Activated naive CD8-positive, alpha-beta T cell treated with anti-CD3 and anti-CD28 coated beads, Interleukin-2, amount 10 ng/mL, durations not matched to agents 7 days and 5 days (primary cell): ENCODE measurements around the gene GDPD5. TPM values are rescaled to one million over a fixed set of nuclear protein-coding genes. Genes with fewer than 3 reads are reported as not detected.
A peak's percentile ranks its signal among the peaks of the same experiment; 100 is the strongest.

Experiments
- ATAC-seq: fragments of 150-1000 bp; cut with Tn5 transposase; one replicate; pipeline ENCODE4 v1.10.0; 2021; ENCODE audit warnings: low read depth, moderate library complexity
- POLR2A ChIA-PET: fragments of 350-600 bp; sonication (Branson Sonifier 250); formaldehyde crosslinking; loops from one replicate; lab custom pipeline; 2021; ENCODE audit warnings: antibody characterized with exemption; lab: Charles Lee
- DNase-seq: peaks from one replicate; pipeline ENCODE4 v3.0.0; 2021
- H3K27ac Mint-ChIP-seq: one replicate; pipeline ENCODE4 v1.8.0; 2022; ENCODE audit warnings: mild to moderate bottlenecking, mixed read lengths
- H3K27me3 Mint-ChIP-seq: one replicate; pipeline ENCODE4 v1.8.0; 2022; ENCODE audit warnings: mild to moderate bottlenecking, moderate library complexity, mixed read lengths
- H3K36me3 Mint-ChIP-seq: one replicate; pipeline ENCODE4 v1.8.0; 2021; ENCODE audit warnings: mild to moderate bottlenecking, mixed read lengths
- H3K4me1 Mint-ChIP-seq: one replicate; pipeline ENCODE4 v1.8.0; 2021; ENCODE audit warnings: mixed read lengths
- H3K4me3 Mint-ChIP-seq: one replicate; pipeline ENCODE4 v1.8.0; 2022; ENCODE audit warnings: mild to moderate bottlenecking, moderate library complexity, mixed read lengths
- H3K9me3 Mint-ChIP-seq: one replicate; pipeline ENCODE4 v1.8.0; 2021; ENCODE audit warnings: mixed read lengths
- total RNA-seq, 2 experiments: library from RNA; stranded (reverse); gene quantifications; one replicate each; pipeline ENCODE4 v1.2.3, GENCODE V29; 2021

GDPD5 gene
- total RNA-seq, 2 experiments from 2014 or later, result 35.7 to 38.4 TPM

DNA sequence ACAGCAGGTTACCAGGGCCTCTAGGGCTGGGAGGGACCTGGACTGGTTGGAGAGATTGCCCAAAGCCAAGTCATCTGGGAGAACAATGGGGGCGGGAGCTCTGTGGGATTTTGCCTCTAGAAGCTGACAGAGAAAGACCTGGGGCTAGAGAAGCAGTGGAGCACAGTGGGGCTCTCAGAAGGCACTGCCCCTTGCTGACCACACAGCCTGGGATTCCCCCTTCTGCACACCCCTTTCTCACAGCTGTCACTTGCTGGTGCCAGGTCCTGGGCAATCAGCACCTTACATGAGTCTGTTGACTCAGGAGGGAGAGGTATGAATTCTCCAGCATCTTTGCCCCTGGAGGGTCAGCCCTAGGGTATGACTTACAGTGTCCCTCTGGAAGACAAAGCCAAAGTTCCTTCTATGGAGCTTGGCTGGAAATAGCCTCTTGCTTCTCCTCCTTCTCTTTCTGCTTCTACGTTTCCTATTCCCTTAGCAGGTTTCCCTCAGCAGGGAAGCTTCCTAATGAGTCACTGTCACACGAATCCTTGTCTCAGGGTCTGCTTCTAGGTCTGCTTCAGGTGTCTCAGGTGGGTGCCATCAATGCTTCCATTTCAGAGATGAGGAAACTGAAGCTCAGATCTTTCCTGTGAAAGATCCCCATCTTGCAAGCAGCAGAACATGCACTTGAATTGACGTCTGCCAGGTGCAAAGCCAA, 27.0 kb downstream of the GDPD5 start:
- Mint-ChIP-seq H3K9me3 (no peaks in the 10 kb centered on the region), H3K36me3 (no peaks in the 10 kb centered on the region)
- POLR2A ChIA-PET, result no interaction called here

DNA sequence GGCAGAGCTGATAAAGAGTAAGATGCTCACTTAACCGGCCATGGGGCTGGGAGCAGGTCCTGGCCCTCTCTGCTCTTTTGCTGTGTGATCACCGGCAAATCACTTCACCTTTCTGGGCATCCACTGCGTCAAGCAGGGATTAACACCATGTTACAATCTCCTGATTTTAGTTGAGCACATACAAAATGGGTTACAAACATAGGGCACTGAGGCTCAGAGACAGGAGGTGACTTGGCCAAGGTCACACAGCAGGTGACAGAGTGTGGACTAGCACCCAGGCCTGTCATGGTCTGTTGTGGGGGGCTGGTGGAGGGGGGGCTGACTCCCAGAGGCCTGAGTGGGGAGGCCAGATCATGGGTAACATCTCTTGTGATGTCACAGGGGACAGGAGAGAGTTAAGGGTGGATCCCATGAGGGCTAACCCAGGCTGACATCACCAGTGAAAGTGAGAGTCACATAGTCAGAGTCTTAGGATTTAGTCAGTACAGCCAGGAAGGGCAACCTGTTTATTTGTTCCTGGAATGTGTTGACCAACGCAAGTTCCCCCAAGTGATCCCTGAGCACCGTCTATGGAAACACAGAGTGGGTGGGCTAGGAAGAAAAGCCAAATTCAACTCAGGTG, 27.8 kb downstream of the GDPD5 start:
- H3K27ac Mint-ChIP-seq, result no peak overlapping the region

More for the DNA sequence above, 27.0 kb downstream of the GDPD5 start:
- DNase-seq (no peak), ATAC-seq (no peak)
- Mint-ChIP-seq H3K4me3 (no peak overlapping the region), H3K4me1 (peaks cover 6% of the 10 kb centered on the region), H3K27me3 (no peaks in the 10 kb centered on the region), H3K27ac (no peak overlapping the region)

DNA sequence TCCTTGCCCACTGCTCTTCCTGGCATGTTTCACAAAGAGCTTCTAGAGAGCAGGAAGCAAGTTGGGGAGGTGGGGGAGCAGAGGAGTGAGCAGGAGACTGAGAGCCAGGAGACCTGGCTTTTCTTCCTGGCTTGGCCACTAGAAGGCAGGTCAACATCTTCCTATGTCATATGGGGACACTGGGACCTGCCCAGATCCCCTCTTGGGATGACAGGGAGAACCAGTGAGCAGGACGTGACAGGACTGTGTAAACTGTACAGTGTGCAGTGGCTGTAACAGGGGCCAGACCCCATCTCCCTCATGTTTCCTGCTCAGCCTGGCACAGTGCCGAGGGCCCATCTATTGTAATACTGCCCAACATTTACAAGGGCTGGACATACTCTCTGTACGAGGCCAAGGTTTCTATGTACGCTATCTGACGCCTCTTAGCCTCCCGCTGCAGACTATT, 29.4 kb downstream of the GDPD5 start:
- ATAC-seq (no peak), DNase-seq (no peak)
- peaks cover 20% of the 10 kb centered on the region for H3K4me1 Mint-ChIP-seq
- no peaks in the 10 kb centered on the region for H3K27me3 Mint-ChIP-seq
- H3K9me3 Mint-ChIP-seq, result no peaks in the 10 kb centered on the region
- H3K4me3 Mint-ChIP-seq, result no peak overlapping the region
- POLR2A ChIA-PET, result interaction anchor here (1.0 kb wide), 1 partner anchor 8 kb away, joined by 3 read pairs; no protein-coding TSS in a partner anchor
- H3K27ac Mint-ChIP-seq, result no peak overlapping the region
- H3K36me3 Mint-ChIP-seq, result no peaks in the 10 kb centered on the region

More for the DNA sequence above, 27.8 kb downstream of the GDPD5 start:
- DNase-seq (no peak), ATAC-seq (no peak)
- no peak overlapping the region for H3K4me3 Mint-ChIP-seq
- POLR2A ChIA-PET, result no interaction called here
- no peaks in the 10 kb centered on the region for H3K9me3 Mint-ChIP-seq
- peaks cover 9% of the 10 kb centered on the region for H3K4me1 Mint-ChIP-seq
- H3K27me3 Mint-ChIP-seq, result no peaks in the 10 kb centered on the region
- no peaks in the 10 kb centered on the region for H3K36me3 Mint-ChIP-seq

DNA sequence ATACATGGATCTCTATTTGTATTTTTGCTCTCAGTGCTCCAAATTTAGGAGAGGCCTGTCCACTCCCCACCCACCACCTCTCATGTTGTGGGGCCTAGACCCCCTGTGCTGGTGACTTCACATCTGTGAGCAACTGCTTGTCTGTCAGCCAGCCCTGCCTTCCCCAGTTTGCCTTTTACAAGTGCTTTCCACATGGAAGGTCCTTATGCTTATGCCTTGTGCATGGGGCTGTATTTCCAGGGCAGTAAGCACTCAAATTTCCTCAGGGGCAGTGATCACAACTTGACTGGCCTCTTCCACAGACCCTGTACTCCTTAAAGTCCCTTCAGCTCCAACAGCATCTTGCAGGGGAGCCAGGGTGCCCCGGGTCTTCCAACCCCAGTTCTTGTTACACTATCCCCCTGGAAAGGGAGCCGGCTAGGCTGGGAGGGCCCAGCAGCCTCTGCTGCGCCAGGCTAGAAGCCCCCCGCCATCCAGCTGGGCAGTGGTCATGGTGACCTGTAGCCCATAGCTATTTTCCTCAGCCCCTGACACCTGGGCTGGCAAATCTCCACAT, 29.9 kb downstream of the GDPD5 start:
- Mint-ChIP-seq H3K27ac (no peak overlapping the region), H3K4me3 (no peak overlapping the region), H3K36me3 (no peaks in the 10 kb centered on the region), H3K9me3 (no peaks in the 10 kb centered on the region), H3K4me1 (peaks cover 22% of the 10 kb centered on the region), H3K27me3 (no peaks in the 10 kb centered on the region)
- no peak for DNase-seq
- POLR2A ChIA-PET, result interaction anchor here (1.0 to 1.4 kb wide), 2 partner anchors 9 to 20 kb away, joined by 3 to 5 read pairs; no protein-coding TSS in a partner anchor
- ATAC-seq, result no peak

DNA sequence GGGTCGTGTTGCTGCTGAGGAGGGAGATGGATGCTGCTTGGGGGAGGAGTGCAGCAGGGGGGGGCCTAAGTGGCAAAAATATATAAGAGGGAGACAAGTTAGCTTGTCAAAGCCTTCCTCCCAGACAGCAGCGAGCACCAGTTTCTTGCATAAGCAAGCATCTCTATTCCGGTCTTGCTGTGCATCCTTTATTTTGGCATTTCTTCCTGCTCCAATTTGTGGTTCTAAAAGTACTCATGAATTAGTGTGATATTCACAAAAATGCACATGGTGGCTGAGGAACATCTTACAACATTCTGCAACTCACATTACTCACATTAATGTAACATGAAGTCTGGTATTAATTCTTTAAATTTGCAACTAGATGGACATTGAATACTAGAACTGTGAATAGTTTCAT, 32.1 kb downstream of the GDPD5 start:
- ATAC-seq (no peak), DNase-seq (no peak)
- Mint-ChIP-seq H3K27me3 (no peaks in the 10 kb centered on the region), H3K36me3 (no peaks in the 10 kb centered on the region), H3K4me3 (no peak overlapping the region), H3K9me3 (no peaks in the 10 kb centered on the region), H3K27ac (no peak overlapping the region), H3K4me1 (peaks cover 17% of the 10 kb centered on the region)
- POLR2A ChIA-PET, result no interaction called here

DNA sequence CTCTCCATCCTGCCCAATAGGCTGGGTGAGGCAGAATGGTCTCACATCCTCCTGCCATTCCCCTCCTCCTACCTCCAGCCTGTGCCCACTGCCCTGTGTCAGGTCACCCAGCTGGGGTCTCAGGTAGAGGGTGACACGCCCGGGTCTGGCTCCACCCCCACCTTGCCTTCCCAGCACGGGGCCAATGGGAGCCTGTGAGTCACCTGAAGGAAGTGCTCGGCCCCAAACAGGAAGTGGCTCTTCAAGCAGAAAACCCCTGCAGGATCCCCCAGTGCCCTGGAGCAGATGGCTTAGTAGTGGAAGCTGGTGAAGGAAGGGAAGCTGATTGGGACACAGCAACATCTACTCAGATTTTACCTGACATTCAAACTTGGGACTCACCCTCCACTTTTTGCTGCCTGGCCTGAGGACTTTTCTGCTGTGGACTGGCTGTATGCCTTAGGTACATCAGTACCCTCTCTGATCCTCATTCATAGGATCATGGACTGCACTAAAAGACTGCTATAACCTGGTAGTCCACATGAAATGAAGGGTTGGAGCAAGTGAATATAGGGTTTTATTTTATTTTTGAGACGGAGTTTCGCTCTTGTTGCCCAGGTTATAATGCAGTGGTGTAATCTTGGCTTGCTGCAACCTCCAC, 33.4 kb downstream of the GDPD5 start:
- Mint-ChIP-seq H3K9me3 (no peaks in the 10 kb centered on the region), H3K27ac (peak overlapping the region; percentile 91), H3K36me3 (no peaks in the 10 kb centered on the region), H3K4me3 (peak overlapping the region; percentile 81), H3K27me3 (no peaks in the 10 kb centered on the region), H3K4me1 (peaks cover 17% of the 10 kb centered on the region)
- ATAC-seq, result peak; percentile 97
- DNase-seq, result peak; percentile 66
- POLR2A ChIA-PET, result interaction anchor here (0.8 kb wide), 1 partner anchor 17 kb away, joined by 3 read pairs; no protein-coding TSS in a partner anchor

DNA sequence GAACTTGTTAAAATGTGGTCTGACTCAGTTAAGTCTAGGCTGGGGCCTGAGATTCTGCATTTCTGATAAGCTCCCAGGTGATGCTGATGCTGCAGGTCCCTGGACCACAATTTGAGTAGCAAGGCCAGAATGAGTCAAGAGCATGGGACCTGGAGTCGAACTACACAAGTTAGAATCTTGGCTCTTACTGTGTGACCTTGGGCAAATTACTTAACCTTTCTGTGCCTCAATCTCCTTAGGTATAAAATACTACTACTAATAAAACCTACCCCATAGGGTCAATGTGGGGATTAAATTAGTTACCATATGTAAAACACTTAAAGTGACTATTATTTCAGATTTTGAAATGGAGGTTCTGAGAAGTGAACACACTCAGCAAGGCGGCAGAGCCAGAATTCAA, 34.3 kb downstream of the GDPD5 start:
- DNase-seq (no peak), ATAC-seq (no peak)
- Mint-ChIP-seq H3K27ac (peak overlapping the region; percentile 28), H3K27me3 (no peaks in the 10 kb centered on the region), H3K9me3 (no peaks in the 10 kb centered on the region), H3K4me3 (peak overlapping the region; percentile 81), H3K4me1 (peaks cover 20% of the 10 kb centered on the region), H3K36me3 (no peaks in the 10 kb centered on the region)
- POLR2A ChIA-PET, result interaction anchor here (0.6 kb wide), 1 partner anchor 16 kb away, joined by 3 read pairs; no protein-coding TSS in a partner anchor

DNA sequence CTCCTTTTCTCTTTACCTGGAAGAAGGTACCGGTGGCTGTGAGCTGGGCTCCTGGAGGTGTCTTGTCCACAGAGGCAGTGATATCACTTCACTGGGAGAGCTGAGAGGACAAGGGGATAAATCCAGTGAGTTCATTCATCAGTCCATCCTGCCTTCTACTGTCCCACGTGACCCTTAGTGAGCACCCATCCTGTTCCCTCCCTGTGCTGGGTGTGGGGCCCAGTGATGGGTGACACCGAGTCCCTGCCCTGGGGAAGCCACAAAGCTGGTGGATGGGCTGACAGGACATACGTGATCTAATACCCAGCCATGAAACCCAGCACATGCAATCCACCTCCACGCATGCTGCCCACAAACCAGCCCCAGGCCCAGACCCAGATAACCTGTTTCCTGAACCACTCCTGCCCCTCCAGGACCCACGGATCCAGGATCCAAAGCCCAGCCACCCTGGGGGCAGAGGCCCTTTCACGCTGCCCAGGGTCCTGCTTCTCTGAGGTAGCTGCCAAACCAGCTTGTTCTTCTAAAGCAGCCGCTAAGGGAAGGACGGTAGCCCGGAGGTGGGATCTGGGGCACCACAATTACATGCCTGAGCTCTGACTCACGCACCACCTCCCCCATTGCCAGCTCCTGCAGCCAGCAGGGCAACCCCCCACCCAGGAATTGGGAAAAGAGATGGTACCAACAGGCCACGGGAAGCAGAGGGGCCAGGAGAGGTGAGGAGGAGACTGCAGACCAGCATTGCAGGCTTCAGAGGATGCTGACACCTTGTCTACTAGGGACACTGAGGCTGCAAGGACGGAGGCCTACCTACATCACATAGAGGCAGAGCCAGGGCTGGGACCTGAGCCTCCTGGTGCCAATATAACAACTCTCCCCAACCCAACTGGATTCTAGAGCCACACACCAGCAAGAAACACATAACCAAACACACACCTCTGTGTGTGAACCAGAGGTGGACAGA, 35.2 kb downstream of the GDPD5 start:
- POLR2A ChIA-PET, result interaction anchor here (0.5 to 1.0 kb wide), 2 partner anchors 15 to 27 kb away, joined by 3 to 5 read pairs; no protein-coding TSS in a partner anchor
- Mint-ChIP-seq H3K9me3 (no peaks in the 10 kb centered on the region), H3K4me1 (peaks cover 20% of the 10 kb centered on the region), H3K27ac (no peak overlapping the region), H3K27me3 (no peaks in the 10 kb centered on the region), H3K4me3 (no peak overlapping the region), H3K36me3 (no peaks in the 10 kb centered on the region)
- no peak for ATAC-seq
- DNase-seq, result no peak

DNA sequence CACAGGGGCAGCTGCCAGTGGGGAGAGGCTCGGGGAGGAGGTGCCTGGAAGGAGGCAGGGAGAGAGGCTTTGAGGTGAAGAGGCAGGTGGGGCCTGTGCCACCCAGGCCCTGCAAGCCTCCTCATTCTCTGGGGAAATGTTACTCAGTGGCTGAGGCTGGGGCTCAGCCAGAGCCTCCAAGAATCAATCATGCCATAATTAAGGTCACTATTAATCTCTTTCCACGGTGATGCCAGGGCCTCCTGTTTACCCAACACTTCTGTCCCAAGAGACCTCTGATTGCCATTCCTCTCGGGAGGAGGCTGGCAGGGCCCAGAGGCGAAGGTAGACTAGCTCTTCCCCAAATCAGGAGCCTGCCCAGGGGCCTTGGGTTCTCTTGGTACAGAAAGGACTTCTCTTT, 38.4 kb downstream of the GDPD5 start:
- Mint-ChIP-seq H3K27me3 (no peaks in the 10 kb centered on the region), H3K4me3 (no peak overlapping the region), H3K9me3 (no peaks in the 10 kb centered on the region), H3K36me3 (no peaks in the 10 kb centered on the region), H3K4me1 (peaks cover 12% of the 10 kb centered on the region), H3K27ac (no peak overlapping the region)
- no peak for ATAC-seq
- POLR2A ChIA-PET, result no interaction called here
- no peak for DNase-seq

DNA sequence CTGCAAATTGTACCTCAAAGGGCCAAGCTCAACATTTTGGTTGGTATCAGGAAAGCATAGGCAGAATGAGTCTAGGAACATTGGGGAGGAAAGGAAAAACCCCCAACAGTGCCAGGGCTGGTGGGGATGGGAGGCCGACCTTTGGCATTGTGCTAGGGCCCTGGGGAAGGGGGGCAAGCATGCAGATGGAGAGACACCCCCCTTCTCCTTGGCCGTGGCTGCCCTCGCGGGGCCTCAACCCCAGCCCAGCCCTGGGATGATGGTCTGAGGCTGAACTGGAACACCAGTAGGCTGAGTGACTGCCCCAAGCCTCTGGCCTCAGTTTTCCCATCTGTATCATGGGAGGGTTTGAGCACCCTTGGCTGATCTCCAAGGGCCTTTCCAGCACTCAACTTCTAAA, 40.0 kb downstream of the GDPD5 start:
- POLR2A ChIA-PET, result no interaction called here
- H3K36me3 Mint-ChIP-seq, result no peaks in the 10 kb centered on the region
- no peaks in the 10 kb centered on the region for H3K27me3 Mint-ChIP-seq
- no peak overlapping the region for H3K27ac Mint-ChIP-seq
- H3K9me3 Mint-ChIP-seq, result no peaks in the 10 kb centered on the region
- ATAC-seq (no peak), DNase-seq (no peak)
- H3K4me3 Mint-ChIP-seq, result no peak overlapping the region
- H3K4me1 Mint-ChIP-seq, result peaks cover 3% of the 10 kb centered on the region

DNA sequence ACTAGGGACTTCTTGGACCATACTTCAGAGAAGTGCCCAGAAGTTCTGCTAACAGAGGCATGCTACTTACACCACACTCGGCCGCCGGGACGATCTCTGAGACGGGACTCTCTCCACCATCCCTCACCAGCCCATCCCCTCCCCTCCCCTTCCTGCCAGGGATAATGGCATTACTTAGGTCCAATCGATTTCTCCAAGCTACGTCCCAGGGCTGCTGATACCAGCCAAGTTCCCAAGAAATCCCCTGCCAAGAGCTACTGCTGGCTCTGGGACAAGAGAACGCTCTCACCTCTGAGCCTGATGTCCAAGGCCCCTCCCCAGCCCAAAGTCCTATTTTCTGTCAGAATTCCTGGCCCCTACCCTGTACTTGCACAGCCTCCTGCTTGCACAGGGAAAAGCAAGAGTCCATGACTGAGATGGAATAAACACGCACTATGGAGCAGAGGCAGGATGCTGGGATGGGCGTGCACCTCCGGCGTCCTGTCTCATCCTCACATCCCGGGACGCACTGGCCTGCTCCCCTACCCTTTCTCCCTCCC, 42.7 kb downstream of the GDPD5 start:
- no peaks in the 10 kb centered on the region for H3K27me3 Mint-ChIP-seq
- peaks cover 4% of the 10 kb centered on the region for H3K4me1 Mint-ChIP-seq
- peaks cover 4% of the 10 kb centered on the region for H3K36me3 Mint-ChIP-seq
- POLR2A ChIA-PET, result no interaction called here
- no peak overlapping the region for H3K4me3 Mint-ChIP-seq
- peak overlapping the region; percentile 19 for H3K27ac Mint-ChIP-seq
- DNase-seq (no peak), ATAC-seq (no peak)
- no peaks in the 10 kb centered on the region for H3K9me3 Mint-ChIP-seq

DNA sequence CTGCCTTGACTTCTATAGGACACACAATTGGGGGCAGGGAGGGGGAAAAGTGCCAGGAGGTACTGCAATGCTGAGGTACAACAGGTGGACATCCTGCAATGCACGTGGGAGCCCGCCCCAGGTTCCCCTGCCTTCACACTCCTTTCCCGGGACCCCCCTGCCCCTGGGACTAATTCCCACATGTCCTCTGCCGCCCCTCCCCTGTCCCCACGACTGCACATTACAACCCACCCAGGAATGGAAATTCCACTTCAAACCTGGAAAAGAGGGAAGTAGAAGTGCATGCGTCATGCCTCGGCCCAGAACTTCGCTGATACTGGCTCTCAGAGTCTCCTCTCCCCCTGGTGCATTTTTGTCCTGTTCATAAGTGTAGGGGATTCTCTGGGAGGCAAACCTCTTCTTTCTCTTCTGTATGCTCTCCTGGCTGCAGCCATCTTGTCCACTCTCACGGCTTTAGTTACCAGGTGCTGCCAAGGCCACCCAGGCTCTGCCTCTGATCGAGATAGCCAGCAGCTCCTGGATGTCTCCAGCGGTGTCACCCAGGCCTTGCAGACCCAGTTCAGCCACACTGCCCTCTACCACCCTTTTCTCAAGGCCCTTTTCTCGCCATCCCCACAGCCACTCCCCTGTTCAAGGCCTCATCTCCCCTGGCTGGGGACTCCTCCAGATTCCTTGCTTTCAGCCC, 43.7 kb downstream of the GDPD5 start:
- POLR2A ChIA-PET, result no interaction called here
- ATAC-seq (no peak), DNase-seq (no peak)
- Mint-ChIP-seq H3K27me3 (no peaks in the 10 kb centered on the region), H3K27ac (no peak overlapping the region), H3K4me3 (no peak overlapping the region), H3K9me3 (no peaks in the 10 kb centered on the region), H3K36me3 (peaks cover 4% of the 10 kb centered on the region), H3K4me1 (peaks cover 9% of the 10 kb centered on the region)
